ENCODE data around the gene HHATL.

The HHATL gene

GRCh38 chr3:42682301-42683070, 20.1 kb downstream of the HHATL start:
- Histone ChIP-seq H3K36me3 (ENCODE audit: control insufficient read depth, insufficient read depth, low read length) (no peaks in the 10 kb centered on the region), H3K27me3 (replicated peaks; ENCODE audit: control insufficient read depth, insufficient read depth, low read length) (no peaks in the 10 kb centered on the region), H3K4me3 (replicated peaks; ENCODE audit: low read depth, low read length) (no peak overlapping the region)
- TF ChIP-seq CTCF (IDR thresholded peaks at IDR 0.05; ENCODE audit: insufficient read depth, low read length, poor library complexity, severe bottlenecking), result no peak
- DNase-seq (ENCODE audit: extremely low read depth, insufficient read length), result no peak

GRCh38 chr3:42681361-42682038, 21.1 kb downstream of the HHATL start:
- no peaks in the 10 kb centered on the region for H3K27me3 ChIP-seq (replicated peaks; ENCODE audit: control insufficient read depth, insufficient read depth, low read length)

GRCh38 chr3:42680806-42681205, 21.8 kb downstream of the HHATL start:
- Histone ChIP-seq H3K36me3 (ENCODE audit: control insufficient read depth, insufficient read depth, low read length) (no peaks in the 10 kb centered on the region), H3K27me3 (replicated peaks; ENCODE audit: control insufficient read depth, insufficient read depth, low read length) (no peaks in the 10 kb centered on the region), H3K4me3 (replicated peaks; ENCODE audit: low read depth, low read length) (no peak overlapping the region)
- DNase-seq (ENCODE audit: extremely low read depth, insufficient read length), result no peak
- no peak for TF ChIP-seq CTCF (IDR thresholded peaks at IDR 0.05; ENCODE audit: insufficient read depth, low read length, poor library complexity, severe bottlenecking)

More at GRCh38 chr3:42681361-42682038, 21.1 kb downstream of the HHATL start:
- H3K4me3 ChIP-seq (replicated peaks; ENCODE audit: low read depth, low read length), result no peak overlapping the region
- H3K36me3 ChIP-seq (ENCODE audit: control insufficient read depth, insufficient read depth, low read length), result no peaks in the 10 kb centered on the region
- no peak for DNase-seq (ENCODE audit: extremely low read depth, insufficient read length)
- TF ChIP-seq CTCF (IDR thresholded peaks at IDR 0.05; ENCODE audit: insufficient read depth, low read length, poor library complexity, severe bottlenecking), result no peak

- no peak for TF ChIP-seq CTCF (IDR thresholded peaks at IDR 0.05; ENCODE audit: insufficient read depth, low read length, poor library complexity, severe bottlenecking)
- DNase-seq (ENCODE audit: extremely low read depth, insufficient read length), result no peak
- Histone ChIP-seq H3K4me3 (replicated peaks; ENCODE audit: low read depth, low read length) (no peak overlapping the region), H3K27me3 (replicated peaks; ENCODE audit: control insufficient read depth, insufficient read depth, low read length) (no peaks in the 10 kb centered on the region), H3K36me3 (ENCODE audit: control insufficient read depth, insufficient read depth, low read length) (no peaks in the 10 kb centered on the region)
Observed at GRCh38 chr3:42680271-42680670, 22.3 kb downstream of the HHATL start.

GRCh38 chr3:42678447-42678846, 24.2 kb downstream of the HHATL start:
- Histone ChIP-seq H3K4me3 (replicated peaks; ENCODE audit: low read depth, low read length) (no peak overlapping the region), H3K36me3 (ENCODE audit: control insufficient read depth, insufficient read depth, low read length) (no peaks in the 10 kb centered on the region), H3K27me3 (replicated peaks; ENCODE audit: control insufficient read depth, insufficient read depth, low read length) (no peaks in the 10 kb centered on the region)
- no peak for DNase-seq (ENCODE audit: extremely low read depth, insufficient read length)
- no peak for TF ChIP-seq CTCF (IDR thresholded peaks at IDR 0.05; ENCODE audit: insufficient read depth, low read length, poor library complexity, severe bottlenecking)

Measured in GM06990 (cell line).